ENCODE data around the gene HBD.

GRCh38 chr11:5200582-5200981 is 33.7 kb downstream of the HBD start, which contains the start of gene OR51V1:
- TF ChIP-seq POLR2A (IDR thresholded peaks at IDR 0.05; ENCODE audit: low read depth, low read length) = no peak
- TF ChIP-seq SPI1 (IDR thresholded peaks at IDR 0.05; ENCODE audit: low read depth, low read length) = no peak
- TF ChIP-seq PAX5 (IDR thresholded peaks at IDR 0.05; ENCODE audit: insufficient read depth, low read length, severe bottlenecking) = no peak
- no peak for TF ChIP-seq POLR2AphosphoS5 (IDR thresholded peaks at IDR 0.05; ENCODE audit: low read depth, low read length)

Measured in GM12891 (cell line).